Neural progenitor cell (in vitro differentiated cells): ENCODE measurements around the gene FFAR2.

Experiments
- EZH2 ChIP-seq: fragments of 200-600 bp; sonication (generic); IDR thresholded peaks from 2 replicates; pipeline ENCODE4 v1.6.1; 2017; ENCODE audit warnings: antibody characterized with exemption, mild to moderate bottlenecking, moderate library complexity
- EZH2phosphoT487 ChIP-seq: fragments of 200-600 bp; sonication (generic); IDR thresholded peaks from 2 replicates; pipeline ENCODE4 v1.6.1; 2017; ENCODE audit warnings: antibody characterized with exemption
- TF ChIP-seq, protein P1 (sequence below): fragments of 200-600 bp; sonication (generic); IDR thresholded peaks from 2 replicates; pipeline ENCODE4 v1.5.1; 2017; ENCODE audit warnings: antibody characterized with exemption, mild to moderate bottlenecking

DNA sequence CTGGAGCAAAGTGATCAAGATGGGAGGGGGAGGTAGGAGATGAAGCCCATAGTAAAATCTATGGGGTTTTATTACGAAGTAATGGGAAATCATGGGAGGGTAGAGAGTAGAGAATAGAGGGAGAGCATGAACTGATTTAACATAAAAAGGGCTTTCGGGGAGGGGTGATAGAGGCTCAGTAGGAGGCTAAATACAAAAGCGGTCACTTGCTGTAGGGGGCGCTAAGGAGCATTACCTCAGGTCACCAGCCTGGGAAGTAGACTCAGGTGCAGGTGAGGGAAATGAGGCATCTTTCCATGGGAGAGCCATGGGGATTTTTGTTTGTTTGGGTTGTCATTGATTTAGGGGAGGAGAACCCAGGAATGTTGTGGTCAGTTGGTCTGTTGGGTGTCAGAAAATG is 28.1 kb downstream of the FFAR2 start:
- TF ChIP-seq, protein P1, sequence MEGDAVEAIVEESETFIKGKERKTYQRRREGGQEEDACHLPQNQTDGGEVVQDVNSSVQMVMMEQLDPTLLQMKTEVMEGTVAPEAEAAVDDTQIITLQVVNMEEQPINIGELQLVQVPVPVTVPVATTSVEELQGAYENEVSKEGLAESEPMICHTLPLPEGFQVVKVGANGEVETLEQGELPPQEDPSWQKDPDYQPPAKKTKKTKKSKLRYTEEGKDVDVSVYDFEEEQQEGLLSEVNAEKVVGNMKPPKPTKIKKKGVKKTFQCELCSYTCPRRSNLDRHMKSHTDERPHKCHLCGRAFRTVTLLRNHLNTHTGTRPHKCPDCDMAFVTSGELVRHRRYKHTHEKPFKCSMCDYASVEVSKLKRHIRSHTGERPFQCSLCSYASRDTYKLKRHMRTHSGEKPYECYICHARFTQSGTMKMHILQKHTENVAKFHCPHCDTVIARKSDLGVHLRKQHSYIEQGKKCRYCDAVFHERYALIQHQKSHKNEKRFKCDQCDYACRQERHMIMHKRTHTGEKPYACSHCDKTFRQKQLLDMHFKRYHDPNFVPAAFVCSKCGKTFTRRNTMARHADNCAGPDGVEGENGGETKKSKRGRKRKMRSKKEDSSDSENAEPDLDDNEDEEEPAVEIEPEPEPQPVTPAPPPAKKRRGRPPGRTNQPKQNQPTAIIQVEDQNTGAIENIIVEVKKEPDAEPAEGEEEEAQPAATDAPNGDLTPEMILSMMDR = peak; percentile 54
- TF ChIP-seq EZH2 (no peak), EZH2phosphoT487 (no peak)
